HG02885 (cell line): ENCODE measurements around the gene INTS7.

Experiments used
- ATAC-seq: cut with Tn5 transposase; IDR thresholded peaks from one replicate; pipeline ENCODE4 v1.9.1; 2021; ENCODE audit warnings: mild to moderate bottlenecking; ENCODE audit not compliant: unreplicated experiment, poor library complexity

Gene INTS7, protein sequence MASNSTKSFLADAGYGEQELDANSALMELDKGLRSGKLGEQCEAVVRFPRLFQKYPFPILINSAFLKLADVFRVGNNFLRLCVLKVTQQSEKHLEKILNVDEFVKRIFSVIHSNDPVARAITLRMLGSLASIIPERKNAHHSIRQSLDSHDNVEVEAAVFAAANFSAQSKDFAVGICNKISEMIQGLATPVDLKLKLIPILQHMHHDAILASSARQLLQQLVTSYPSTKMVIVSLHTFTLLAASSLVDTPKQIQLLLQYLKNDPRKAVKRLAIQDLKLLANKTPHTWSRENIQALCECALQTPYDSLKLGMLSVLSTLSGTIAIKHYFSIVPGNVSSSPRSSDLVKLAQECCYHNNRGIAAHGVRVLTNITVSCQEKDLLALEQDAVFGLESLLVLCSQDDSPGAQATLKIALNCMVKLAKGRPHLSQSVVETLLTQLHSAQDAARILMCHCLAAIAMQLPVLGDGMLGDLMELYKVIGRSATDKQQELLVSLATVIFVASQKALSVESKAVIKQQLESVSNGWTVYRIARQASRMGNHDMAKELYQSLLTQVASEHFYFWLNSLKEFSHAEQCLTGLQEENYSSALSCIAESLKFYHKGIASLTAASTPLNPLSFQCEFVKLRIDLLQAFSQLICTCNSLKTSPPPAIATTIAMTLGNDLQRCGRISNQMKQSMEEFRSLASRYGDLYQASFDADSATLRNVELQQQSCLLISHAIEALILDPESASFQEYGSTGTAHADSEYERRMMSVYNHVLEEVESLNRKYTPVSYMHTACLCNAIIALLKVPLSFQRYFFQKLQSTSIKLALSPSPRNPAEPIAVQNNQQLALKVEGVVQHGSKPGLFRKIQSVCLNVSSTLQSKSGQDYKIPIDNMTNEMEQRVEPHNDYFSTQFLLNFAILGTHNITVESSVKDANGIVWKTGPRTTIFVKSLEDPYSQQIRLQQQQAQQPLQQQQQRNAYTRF

DNA sequence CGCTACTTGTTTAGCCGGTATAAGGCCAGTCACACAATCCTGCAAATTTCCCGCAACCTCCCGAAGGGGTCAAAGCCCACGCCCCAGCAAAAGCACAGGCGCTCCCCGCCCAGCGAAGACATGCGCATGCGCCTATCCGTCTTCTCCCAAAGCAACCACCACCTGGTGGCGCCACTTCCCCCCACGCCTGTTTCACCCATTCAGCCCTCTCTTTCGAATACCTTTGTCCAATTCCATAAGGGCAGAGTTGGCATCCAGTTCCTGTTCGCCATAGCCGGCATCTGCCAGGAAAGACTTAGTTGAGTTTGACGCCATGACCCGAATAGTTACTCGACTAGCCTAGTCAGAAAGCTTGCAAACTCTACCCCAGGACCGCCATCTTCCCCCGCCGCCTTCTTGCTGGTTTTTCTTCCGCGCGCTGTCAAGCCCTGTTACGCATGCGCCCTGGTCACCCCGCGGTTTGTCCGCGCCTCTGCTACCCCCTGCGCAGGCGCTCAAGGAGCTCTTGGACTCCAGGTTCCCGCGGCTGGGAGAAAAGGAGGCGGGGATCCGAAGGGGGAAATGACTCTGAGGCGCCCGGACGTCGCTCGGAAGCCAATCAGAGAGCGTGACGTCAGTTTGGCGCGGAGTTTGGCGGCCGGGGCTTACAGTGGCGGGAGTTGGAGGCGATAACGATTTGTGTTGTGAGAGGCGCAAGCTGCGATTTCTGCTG is at the start of gene INTS7, which contains the start of gene DTL:
INTS7 (minus strand) TSS at position 435 of the 712 bp plus-strand sequence; CDS start at position 315, 120 bp downstream.
DTL (plus strand) TSS at position 626 of the 712 bp plus-strand sequence. CDS start 143 bp downstream, outside the sequence.
- peak; percentile 74 for ATAC-seq

DNA sequence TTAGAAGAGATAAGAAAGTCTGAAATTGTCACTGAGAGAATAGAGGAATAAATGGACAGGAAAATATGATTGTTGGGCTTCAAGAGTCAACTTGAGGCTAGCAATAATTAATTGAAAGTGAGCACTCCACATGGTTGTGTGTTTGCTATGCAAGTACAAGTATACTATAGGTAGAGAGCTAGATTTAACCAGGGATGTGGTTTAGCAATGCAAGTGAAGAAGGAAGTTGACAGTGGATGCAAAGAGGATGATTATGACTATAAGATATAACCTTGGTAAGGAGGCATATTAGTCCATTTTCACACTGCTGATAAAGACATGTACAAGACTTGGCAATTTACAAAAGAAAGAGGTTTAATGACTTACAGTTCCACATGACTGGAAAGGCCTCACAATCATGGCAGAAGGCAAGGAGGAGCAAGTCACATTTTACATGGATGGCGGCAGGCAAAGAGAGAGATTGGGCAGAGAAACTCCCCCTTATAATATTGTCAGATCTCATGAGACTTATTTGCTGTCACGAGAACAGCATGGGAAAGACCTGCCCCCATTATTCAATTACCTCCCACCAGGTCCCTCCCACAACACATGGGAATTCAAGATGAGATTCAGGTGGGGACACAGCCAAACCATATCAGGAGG is 47.5 kb upstream of the INTS7 start:
- no peak for ATAC-seq

DNA sequence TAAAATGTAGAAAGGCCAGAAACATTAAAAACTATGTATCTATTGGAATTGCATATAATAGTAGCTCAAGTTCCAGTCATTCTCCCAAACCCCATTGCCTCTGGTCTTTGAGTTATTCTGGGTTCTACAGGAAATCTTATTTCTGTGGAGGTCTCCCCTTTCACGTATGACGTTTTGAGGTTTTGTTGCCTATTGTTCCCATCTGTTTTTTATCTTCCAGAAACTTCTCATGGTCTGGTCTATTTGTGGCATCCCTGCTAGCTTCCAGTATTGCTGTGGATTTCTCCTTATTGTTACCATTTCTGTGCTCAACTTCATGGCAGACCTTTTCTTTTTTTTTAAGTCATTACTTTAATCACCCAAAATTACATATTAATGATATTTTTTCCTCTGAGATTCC is 43.5 kb upstream of the INTS7 start:
- ATAC-seq: no peak

DNA sequence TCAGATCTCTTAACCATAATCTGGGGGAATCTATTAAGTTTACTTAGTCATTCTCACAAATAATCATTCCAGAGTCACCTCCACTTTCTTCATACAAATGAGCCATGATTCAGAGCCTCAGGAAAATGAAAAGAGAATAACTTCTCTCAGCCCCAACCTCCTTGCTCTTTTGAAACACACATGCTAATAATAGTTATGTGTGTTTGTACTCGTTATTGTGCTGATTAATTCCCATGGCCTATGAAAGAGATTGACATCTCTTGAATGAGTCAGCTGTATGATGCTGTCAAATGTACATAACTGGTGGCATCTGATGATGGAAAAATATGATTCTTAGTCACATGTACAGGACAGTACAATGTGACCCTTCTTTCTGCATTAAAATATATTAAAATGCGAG is 41.7 kb upstream of the INTS7 start:
- ATAC-seq: no peak

DNA sequence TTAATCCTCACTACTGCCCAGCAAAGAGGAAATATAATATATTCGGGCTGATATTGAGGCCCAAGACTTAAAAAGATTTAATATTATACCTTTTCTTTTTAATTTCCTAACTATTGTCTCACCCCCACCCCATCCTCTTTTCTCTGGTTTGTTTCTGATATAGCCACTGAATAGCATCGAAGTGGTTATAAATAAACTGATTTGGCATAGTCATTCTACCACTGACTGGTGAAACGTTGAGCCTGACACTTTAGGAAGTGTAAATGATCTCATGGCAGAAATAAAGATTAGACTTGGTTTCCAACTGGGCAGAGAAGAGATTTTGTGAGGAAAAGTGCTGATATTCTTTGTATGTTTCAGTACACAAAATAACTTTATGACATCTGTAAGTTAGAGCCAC is 39.5 kb upstream of the INTS7 start:
- ATAC-seq: no peak

DNA sequence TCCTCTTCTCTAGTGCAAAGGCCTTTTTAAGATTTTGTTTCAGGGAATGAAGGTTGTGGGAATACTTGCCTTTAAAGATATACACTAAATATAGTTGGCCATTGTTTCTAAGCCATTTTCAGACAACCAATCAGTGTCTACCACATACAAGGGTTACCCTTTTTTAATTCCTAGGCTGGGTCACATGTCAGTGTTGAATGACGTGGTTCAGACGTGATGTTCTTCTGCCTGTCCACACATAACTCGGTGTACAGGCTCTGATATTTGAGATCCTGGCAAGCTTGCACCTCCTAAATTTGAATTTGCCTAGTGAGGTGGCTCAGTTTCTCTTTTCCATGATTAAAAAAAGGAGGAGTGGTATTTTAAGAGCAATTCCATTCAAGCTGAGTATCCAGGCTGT is 39.0 kb upstream of the INTS7 start:
- no peak for ATAC-seq

DNA sequence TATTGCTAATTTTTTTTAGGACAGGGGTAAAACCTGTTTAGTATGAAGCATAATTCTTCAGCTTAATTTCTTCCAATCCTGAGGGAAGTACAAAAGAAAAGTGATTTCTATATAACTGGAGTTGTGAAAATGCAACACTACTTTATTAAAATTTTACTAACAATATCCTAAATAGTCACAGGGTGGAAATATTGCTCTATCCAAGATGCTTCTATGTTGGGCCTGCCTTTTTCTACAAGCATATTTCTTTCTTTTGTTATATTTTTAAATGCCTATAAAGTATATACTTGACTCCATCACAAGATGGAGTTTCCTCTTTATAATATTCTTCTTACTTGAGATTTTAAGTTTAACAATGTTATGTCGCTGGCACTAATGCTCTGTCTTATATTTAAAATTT is 38.1 kb upstream of the INTS7 start:
- no peak for ATAC-seq

DNA sequence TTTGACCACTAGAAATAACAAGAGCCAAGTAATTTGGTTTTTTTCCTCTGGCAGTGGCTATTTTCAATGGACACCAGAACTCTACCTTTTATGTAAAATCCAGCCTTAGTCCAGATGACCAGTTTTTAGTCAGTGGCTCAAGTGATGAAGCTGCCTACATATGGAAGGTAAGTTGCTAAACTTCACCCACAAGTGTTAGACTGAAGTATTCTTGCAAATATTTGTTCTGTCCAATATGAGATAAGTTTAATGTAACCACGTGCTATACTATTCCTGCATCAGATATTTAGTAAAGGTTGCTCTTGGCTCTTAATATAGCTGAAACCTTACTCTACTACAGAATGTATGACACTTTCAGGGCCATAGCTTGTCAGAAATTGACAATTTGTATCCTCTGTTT is 36.7 kb upstream of the INTS7 start:
- ATAC-seq: no peak

DNA sequence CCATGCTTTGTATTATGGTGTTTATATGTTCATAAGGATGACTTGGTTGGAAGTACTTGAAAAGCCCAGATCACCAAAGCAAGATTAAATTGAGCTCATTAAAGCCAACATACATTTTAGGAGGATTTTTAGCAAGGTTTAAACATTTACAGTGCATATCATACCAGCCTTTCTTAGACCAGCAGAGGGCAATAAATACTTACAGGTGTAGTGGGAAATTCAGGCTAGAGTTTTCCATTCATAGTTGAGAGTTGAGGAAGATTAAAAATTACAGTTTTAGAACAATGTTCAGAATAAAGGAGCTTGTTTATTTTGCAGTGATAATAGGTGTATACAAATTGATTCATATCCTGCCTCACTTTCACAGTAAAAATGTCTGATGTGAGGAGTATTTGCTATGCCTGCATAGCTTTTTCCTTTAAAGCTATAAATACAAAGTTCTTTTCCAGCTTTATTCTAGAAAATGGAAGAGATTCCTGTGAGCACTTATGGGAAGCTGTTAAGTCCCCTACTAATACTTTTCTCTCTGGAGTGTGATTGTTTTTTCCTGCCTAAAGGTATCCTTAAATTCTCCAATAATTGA is 35.5 kb upstream of the INTS7 start:
- ATAC-seq: no peak

DNA sequence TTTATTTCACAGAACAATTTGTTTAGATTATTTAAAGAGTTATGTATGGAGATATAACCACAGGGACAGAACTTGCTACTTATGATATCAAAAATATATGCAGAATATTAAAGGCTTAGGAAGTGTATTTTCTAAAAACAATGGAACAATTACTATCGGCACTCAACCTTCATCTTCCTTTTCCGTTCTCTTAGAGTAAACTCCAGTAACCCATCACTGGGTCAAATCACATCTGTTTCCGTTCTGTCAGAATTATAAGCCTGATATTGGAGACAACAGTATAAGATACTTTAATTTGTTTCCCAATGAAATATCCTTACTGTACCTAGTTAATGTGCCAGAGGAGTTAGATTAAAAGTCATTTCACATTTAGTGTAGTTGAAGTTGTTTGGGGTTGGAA is 32.4 kb upstream of the INTS7 start:
- no peak for ATAC-seq

DNA sequence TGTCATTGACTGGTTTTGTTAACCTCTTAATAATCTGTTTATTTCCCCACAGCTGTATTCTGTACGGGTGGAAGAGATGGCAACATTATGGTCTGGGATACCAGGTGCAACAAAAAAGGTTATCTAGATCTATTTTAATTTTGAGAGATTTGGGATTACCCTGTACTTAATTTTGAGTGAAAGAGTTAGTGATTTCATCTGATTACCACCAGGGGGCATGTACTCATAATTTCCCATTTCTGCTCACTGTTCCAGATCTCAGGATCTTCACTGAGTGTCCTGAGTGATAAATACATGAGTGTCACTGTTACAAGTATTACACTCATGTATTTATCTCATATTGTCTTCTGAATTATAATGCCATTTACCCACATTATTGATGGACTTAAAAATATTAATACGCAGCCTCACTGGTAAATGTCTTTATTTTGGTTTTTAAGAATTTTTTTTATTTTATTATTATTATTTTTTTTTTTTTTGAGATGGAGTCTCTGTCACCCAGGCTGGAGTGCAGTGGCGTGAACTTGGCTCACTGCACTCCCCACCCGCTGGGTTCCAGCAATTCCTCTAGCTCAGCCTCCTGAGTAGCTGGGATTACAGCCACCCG is 27.6 kb upstream of the INTS7 start:
- ATAC-seq: no peak

DNA sequence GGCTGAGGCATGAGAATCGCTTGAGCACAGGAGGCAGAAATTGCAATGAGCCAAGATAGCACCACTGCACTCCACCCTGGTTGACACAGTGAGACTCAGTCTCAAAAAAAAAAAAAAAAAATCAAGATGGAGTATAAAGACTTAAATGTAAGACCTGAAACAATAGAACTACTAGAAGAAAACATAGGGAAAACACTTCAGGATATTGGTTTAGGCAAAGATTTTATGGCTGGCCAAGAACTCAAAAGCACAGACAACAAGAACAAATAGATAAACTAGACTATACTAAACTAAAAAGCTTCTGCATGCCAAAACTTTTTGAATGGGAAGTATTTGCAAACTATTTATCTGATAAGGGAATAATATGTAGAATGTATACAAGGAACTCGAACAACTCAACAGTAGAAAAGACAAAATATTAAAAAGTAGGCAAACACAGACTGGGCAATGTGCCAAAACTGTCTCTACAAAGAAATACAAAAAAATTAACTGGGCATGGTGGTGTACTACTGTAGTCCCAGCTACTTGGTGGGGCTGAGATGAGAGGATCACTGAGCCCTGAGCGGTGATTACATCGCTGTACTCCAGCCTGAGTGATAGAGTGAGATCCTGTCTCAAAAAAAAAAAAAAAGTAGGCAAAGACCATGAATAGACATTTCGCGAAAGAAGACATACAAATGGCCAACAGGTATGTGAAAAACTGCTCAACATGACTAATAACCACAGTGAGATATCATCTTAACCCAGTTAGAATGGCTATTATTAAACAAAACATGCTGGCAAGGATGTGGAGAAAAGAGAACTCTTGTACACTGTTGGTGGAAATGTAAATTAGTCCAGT is 25.5 kb upstream of the INTS7 start:
- no peak for ATAC-seq

DNA sequence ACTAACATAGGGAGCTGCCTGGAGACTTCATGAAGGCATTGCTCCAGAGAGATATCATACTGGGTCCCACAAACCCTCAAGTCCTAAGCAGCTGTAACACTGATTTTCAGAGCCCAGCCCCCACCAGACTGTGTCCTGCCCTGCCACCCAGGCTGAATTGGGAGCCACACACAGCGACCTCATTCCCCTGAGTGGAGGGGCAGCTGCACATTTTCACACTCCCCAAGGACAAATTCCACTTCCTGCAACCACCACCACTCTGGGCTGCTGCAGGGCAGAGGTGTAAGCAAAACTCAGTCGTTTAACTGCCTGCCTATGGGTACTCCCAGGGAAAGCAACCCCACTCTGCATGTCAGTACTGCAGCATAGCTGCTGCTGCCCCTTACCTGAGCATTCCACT is 20.0 kb upstream of the INTS7 start:
- no peak for ATAC-seq

DNA sequence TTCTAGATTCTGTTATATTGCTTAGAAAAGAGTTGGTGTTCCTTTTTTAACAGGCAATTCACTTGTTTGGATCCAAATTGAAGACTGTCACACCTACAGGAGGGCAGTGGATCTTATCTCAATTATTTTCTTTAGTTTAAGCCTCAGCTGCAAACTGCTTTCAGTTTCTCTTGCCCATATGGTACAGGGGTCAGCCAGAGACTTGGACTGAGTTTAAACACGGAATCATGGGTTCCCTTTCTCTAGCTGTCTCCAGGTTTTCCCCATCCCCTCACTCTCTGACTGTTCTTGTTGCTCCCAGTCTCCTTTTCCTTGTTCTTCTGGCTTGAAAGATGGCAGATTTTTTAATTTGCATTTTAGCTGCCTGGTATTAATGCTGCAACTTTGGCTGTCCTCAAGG is 18.6 kb upstream of the INTS7 start:
- ATAC-seq: no peak

DNA sequence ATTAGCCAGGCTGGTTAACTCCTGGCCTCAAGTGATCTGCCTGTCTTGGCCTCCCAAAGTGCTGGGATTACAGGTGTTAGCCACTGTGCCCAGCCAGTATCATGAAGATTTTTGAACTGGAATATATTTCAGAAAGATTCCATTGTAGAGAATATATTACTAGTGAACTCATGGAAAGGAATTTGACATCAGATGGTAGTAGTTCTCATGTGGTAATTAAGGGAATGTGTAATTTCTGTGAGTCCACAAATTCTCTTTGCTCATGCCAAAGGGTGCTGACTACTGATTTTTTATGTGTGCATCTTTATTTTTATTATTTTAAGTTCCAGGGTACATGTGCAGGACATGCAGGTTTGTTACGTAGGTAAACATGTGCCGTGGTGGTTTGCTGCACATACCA is 10.6 kb upstream of the INTS7 start:
- no peak for ATAC-seq

DNA sequence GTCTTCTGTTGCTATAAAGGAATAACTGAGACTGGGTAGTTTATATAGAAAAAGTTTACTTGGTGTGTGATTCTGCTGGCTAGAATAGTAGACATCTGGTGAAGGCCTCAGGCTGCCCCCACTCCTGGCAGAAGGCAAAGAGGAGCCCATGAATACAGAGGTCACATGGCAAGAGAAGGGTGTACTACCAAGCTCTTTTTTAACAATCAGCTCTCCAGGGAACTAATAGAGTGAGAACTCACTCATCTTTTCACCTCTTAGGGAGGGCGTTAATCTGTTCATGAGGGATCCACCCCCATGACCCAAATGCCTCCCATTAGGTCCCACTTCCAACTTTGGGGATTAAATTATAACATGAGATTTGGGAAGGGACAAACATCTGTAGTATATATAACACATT is 9.5 kb upstream of the INTS7 start:
- no peak for ATAC-seq

DNA sequence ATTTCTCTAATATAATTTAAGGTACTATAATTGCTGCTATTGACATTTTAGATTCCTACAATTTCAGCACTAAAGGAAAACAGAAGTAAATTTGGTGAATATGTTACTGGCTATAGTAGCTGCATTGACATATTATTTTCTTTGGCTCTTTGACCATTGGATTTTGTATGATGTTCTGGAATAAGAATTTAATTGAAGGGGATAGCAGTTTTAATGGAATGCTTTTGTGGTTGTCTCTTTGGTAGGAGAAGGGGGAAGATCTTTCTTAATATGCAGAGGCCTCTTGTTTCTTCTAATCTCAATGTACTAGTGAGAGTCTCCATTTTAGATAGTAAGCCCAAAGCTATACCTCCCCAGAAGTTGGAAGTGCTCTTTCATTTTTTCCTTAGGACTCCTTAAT is 7.1 kb upstream of the INTS7 start:
- ATAC-seq: no peak

DNA sequence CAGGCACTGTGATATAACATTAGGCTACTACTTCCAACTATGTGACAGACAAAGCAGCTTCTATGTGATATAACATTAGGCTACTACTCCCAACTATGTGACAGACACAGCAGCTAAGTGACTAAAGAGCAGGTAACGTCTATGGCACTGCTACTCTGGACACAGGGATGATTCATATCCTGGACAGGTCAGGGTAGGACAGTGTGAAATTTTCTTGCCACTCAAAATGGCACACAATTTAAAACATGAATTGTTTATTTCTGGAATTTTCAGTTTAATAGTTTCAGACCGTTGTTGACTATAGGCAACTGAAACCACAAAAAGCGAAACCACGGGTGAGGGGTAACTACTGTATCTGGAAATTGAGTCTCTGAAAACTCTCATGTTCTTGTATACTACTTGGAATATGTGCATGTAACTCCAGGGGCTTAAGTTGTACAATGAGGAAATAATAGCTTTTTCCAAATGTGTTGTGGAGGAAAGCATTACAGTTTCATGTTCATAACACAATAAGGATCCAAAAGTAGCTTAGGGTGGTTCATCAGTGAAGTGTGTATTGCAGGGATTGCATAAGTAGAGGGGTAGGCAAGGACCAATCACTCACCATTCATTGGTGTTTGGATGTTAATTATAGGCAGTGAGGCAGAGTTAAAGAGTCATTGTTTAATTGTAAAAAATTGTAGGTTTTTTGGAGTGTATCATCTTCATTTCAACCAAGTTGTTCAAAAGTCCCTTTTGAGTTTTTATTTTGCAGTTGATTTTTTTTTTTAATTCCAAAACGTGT is 5.5 kb upstream of the INTS7 start:
- ATAC-seq: no peak
